C4-2B (cell line): ENCODE data around the gene TICRR.

ENCODE experiments used
- H3K27ac ChIP-seq: fragments of 450-650 bp; 2 replicates; pipeline ENCODE4 v1.5.1; 2017
- CTCF ChIP-seq: fragments of 450-650 bp; conservative IDR thresholded peaks from 2 replicates; pipeline ENCODE4 v1.5.1; 2017; ENCODE audit warnings: mild to moderate bottlenecking
- ZFX ChIP-seq: fragments of 450-650 bp; IDR thresholded peaks from 2 replicates; pipeline ENCODE4 v1.6.1; 2017

The TICRR gene

GRCh38 chr15:89629829-89630228, 54.6 kb downstream of the TICRR start:
- no peak for TF ChIP-seq ZFX
- TF ChIP-seq CTCF, result no peak
- H3K27ac ChIP-seq, result no peak overlapping the region

GRCh38 chr15:89630260-89630659, 55.0 kb downstream of the TICRR start:
- TF ChIP-seq ZFX (no peak), CTCF (no peak)
- no peak overlapping the region for H3K27ac ChIP-seq

- TF ChIP-seq CTCF (no peak), ZFX (no peak)
- no peak overlapping the region for H3K27ac ChIP-seq
These were observed 56.0 kb downstream of the TICRR start for GRCh38 chr15:89630974-89631901.

GRCh38 chr15:89631902-89632264, 56.6 kb downstream of the TICRR start:
- TF ChIP-seq ZFX (no peak), CTCF (no peak)
- H3K27ac ChIP-seq, result no peak overlapping the region

- H3K27ac ChIP-seq, result no peak overlapping the region
- no peak for TF ChIP-seq ZFX
These were observed 57.5 kb downstream of the TICRR start for GRCh38 chr15:89632563-89633430.

GRCh38 chr15:89633585-89633984, 58.3 kb downstream of the TICRR start:
- TF ChIP-seq CTCF (no peak), ZFX (no peak)
- no peak overlapping the region for H3K27ac ChIP-seq

GRCh38 chr15:89640245-89640644, 65.0 kb downstream of the TICRR start:
- TF ChIP-seq CTCF (no peak), ZFX (no peak)
- H3K27ac ChIP-seq, result no peak overlapping the region
